ENCODE data around the gene SPIN3.
"Not testable (repeated sequence)": the region's sequence is repeated elsewhere in the genome, so short reads cannot be mapped to it uniquely, and the experiment has no call there.

Gene SPIN3

GRCh38 chrX:56947699-56948098 lies 47.6 kb downstream of the SPIN3 start:
- Histone ChIP-seq H3K4me2 (ENCODE audit: insufficient read depth, low read length, poor library complexity, severe bottlenecking) (no peak overlapping the region), H2BK15ac (ENCODE audit: low read length) (no peak overlapping the region), H3K9me3 (replicated peaks in 1 of 2; ENCODE audit: control insufficient read depth in 2 of 2, insufficient read depth in 1 of 2, low read depth in 1 of 2, low read length in 2 of 2) (no peaks in the 10 kb centered on the region), H3K36me3 (replicated peaks in 1 of 2; ENCODE audit: control insufficient read depth in 2 of 2, insufficient read depth in 2 of 2, low read length in 2 of 2) (no peaks in the 10 kb centered on the region), H3K27ac (replicated peaks; ENCODE audit: low read length) (no peak overlapping the region), H2BK12ac (ENCODE audit: low read length) (no peak overlapping the region), H2BK120ac (ENCODE audit: low read depth, low read length) (no peak overlapping the region), H3K9ac (ENCODE audit: low read depth, low read length, poor library complexity) (no peak overlapping the region), H3K23ac (ENCODE audit: low read depth, low read length, poor library complexity) (no peak overlapping the region), H4K8ac (ENCODE audit: low read depth, low read length) (no peak overlapping the region), H3K27me3 (ENCODE audit: control insufficient read depth in 3 of 3, insufficient read depth in 3 of 3, low read depth in 1 of 3, low read length in 3 of 3) (no peaks in the 10 kb centered on the region), H3K4me3 (ENCODE audit: low read length in 2 of 2) (no peak overlapping the region), H2AK5ac (ENCODE audit: low read depth, low read length) (no peak overlapping the region), H2BK5ac (ENCODE audit: low read length) (no peak overlapping the region), H3K14ac (ENCODE audit: low read length) (no peak overlapping the region), H3K4me1 (ENCODE audit: control insufficient read depth in 2 of 2, insufficient read depth in 1 of 2, low read depth in 1 of 2, low read length in 2 of 2) (no peaks in the 10 kb centered on the region), H3K18ac (ENCODE audit: low read length) (no peak overlapping the region), H2AFZ (ENCODE audit: low read length) (no peak overlapping the region), H3K79me1 (ENCODE audit: low read depth, low read length) (no peaks in the 10 kb centered on the region), H3K4ac (ENCODE audit: low read length) (no peak overlapping the region), H4K91ac (ENCODE audit: low read depth, low read length, poor library complexity) (no peak overlapping the region)
- no peak for DNase-seq (ENCODE audit: low spot score)
- WGBS, 2 donors (ENCODE audit: extremely low coverage in 2 of 2, insufficient read length in 2 of 2, insufficient replicate concordance in 1 of 2), result no CpG with 5 or more reads among the region's 3 CpGs

- H3K79me1 ChIP-seq (ENCODE audit: low read depth, low read length), result not testable (repeated sequence)
These were observed 49.1 kb downstream of the SPIN3 start for GRCh38 chrX:56946201-56946600.

GRCh38 chrX:56945226-56945625 lies 50.1 kb downstream of the SPIN3 start:
- not testable (repeated sequence) for H3K18ac ChIP-seq (ENCODE audit: low read length); H3K36me3 ChIP-seq (replicated peaks in 1 of 2; ENCODE audit: control insufficient read depth in 2 of 2, insufficient read depth in 2 of 2, low read length in 2 of 2); H3K27me3 ChIP-seq (ENCODE audit: control insufficient read depth in 3 of 3, insufficient read depth in 3 of 3, low read depth in 1 of 3, low read length in 3 of 3); H3K4me3 ChIP-seq (ENCODE audit: low read length in 2 of 2); H4K8ac ChIP-seq (ENCODE audit: low read depth, low read length); H3K4me1 ChIP-seq (ENCODE audit: control insufficient read depth in 2 of 2, insufficient read depth in 1 of 2, low read depth in 1 of 2, low read length in 2 of 2); H2BK120ac ChIP-seq (ENCODE audit: low read depth, low read length); DNase-seq (ENCODE audit: low spot score); H2AK5ac ChIP-seq (ENCODE audit: low read depth, low read length); H3K4me2 ChIP-seq (ENCODE audit: insufficient read depth, low read length, poor library complexity, severe bottlenecking); H2BK12ac ChIP-seq (ENCODE audit: low read length); H2BK5ac ChIP-seq (ENCODE audit: low read length); H3K79me1 ChIP-seq (ENCODE audit: low read depth, low read length); H3K14ac ChIP-seq (ENCODE audit: low read length); H3K9ac ChIP-seq (ENCODE audit: low read depth, low read length, poor library complexity); H2BK15ac ChIP-seq (ENCODE audit: low read length); H3K27ac ChIP-seq (replicated peaks; ENCODE audit: low read length); H4K91ac ChIP-seq (ENCODE audit: low read depth, low read length, poor library complexity); H3K4ac ChIP-seq (ENCODE audit: low read length); H2AFZ ChIP-seq (ENCODE audit: low read length); H3K9me3 ChIP-seq (replicated peaks in 1 of 2; ENCODE audit: control insufficient read depth in 2 of 2, insufficient read depth in 1 of 2, low read depth in 1 of 2, low read length in 2 of 2); H3K23ac ChIP-seq (ENCODE audit: low read depth, low read length, poor library complexity)
- no CpG with 5 or more reads among the region's 4 CpGs for WGBS, 2 donors (ENCODE audit: extremely low coverage in 2 of 2, insufficient read length in 2 of 2, insufficient replicate concordance in 1 of 2)

More at GRCh38 chrX:56946201-56946600, 49.1 kb downstream of the SPIN3 start:
- not testable (repeated sequence) for H2BK5ac ChIP-seq (ENCODE audit: low read length); H2BK12ac ChIP-seq (ENCODE audit: low read length); H4K91ac ChIP-seq (ENCODE audit: low read depth, low read length, poor library complexity); H3K4me3 ChIP-seq (ENCODE audit: low read length in 2 of 2); H3K23ac ChIP-seq (ENCODE audit: low read depth, low read length, poor library complexity); H3K4me2 ChIP-seq (ENCODE audit: insufficient read depth, low read length, poor library complexity, severe bottlenecking); H2AFZ ChIP-seq (ENCODE audit: low read length); H2AK5ac ChIP-seq (ENCODE audit: low read depth, low read length); H3K4me1 ChIP-seq (ENCODE audit: control insufficient read depth in 2 of 2, insufficient read depth in 1 of 2, low read depth in 1 of 2, low read length in 2 of 2); H2BK120ac ChIP-seq (ENCODE audit: low read depth, low read length); H3K9ac ChIP-seq (ENCODE audit: low read depth, low read length, poor library complexity); H3K4ac ChIP-seq (ENCODE audit: low read length); H3K36me3 ChIP-seq (replicated peaks in 1 of 2; ENCODE audit: control insufficient read depth in 2 of 2, insufficient read depth in 2 of 2, low read length in 2 of 2); H2BK15ac ChIP-seq (ENCODE audit: low read length); H4K8ac ChIP-seq (ENCODE audit: low read depth, low read length); H3K27ac ChIP-seq (replicated peaks; ENCODE audit: low read length); H3K18ac ChIP-seq (ENCODE audit: low read length); H3K27me3 ChIP-seq (ENCODE audit: control insufficient read depth in 3 of 3, insufficient read depth in 3 of 3, low read depth in 1 of 3, low read length in 3 of 3); DNase-seq (ENCODE audit: low spot score); H3K14ac ChIP-seq (ENCODE audit: low read length); H3K9me3 ChIP-seq (replicated peaks in 1 of 2; ENCODE audit: control insufficient read depth in 2 of 2, insufficient read depth in 1 of 2, low read depth in 1 of 2, low read length in 2 of 2)
- WGBS, 2 donors (ENCODE audit: extremely low coverage in 2 of 2, insufficient read length in 2 of 2, insufficient replicate concordance in 1 of 2), result no CpG with 5 or more reads among the region's 2 CpGs

- Histone ChIP-seq H2BK5ac (ENCODE audit: low read length) (no peak overlapping the region), H2BK12ac (ENCODE audit: low read length) (no peak overlapping the region), H3K4me3 (ENCODE audit: low read length in 2 of 2) (no peak overlapping the region), H3K14ac (ENCODE audit: low read length) (no peak overlapping the region), H3K27me3 (ENCODE audit: control insufficient read depth in 3 of 3, insufficient read depth in 3 of 3, low read depth in 1 of 3, low read length in 3 of 3) (no peaks in the 10 kb centered on the region), H3K4ac (ENCODE audit: low read length) (no peak overlapping the region), H3K79me1 (ENCODE audit: low read depth, low read length) (no peaks in the 10 kb centered on the region), H3K36me3 (replicated peaks in 1 of 2; ENCODE audit: control insufficient read depth in 2 of 2, insufficient read depth in 2 of 2, low read length in 2 of 2) (no peaks in the 10 kb centered on the region), H3K27ac (replicated peaks; ENCODE audit: low read length) (no peak overlapping the region), H3K23ac (ENCODE audit: low read depth, low read length, poor library complexity) (no peak overlapping the region), H4K91ac (ENCODE audit: low read depth, low read length, poor library complexity) (no peak overlapping the region), H4K8ac (ENCODE audit: low read depth, low read length) (no peak overlapping the region), H2BK120ac (ENCODE audit: low read depth, low read length) (no peak overlapping the region), H2AK5ac (ENCODE audit: low read depth, low read length) (no peak overlapping the region), H3K9me3 (replicated peaks in 1 of 2; ENCODE audit: control insufficient read depth in 2 of 2, insufficient read depth in 1 of 2, low read depth in 1 of 2, low read length in 2 of 2) (no peaks in the 10 kb centered on the region), H3K9ac (ENCODE audit: low read depth, low read length, poor library complexity) (no peak overlapping the region), H3K18ac (ENCODE audit: low read length) (no peak overlapping the region), H2AFZ (ENCODE audit: low read length) (no peak overlapping the region), H3K4me1 (ENCODE audit: control insufficient read depth in 2 of 2, insufficient read depth in 1 of 2, low read depth in 1 of 2, low read length in 2 of 2) (no peaks in the 10 kb centered on the region), H3K4me2 (ENCODE audit: insufficient read depth, low read length, poor library complexity, severe bottlenecking) (no peak overlapping the region), H2BK15ac (ENCODE audit: low read length) (no peak overlapping the region)
- no peak for DNase-seq (ENCODE audit: low spot score)
- no CpG with 5 or more reads among the region's 3 CpGs for WGBS, 2 donors (ENCODE audit: extremely low coverage in 2 of 2, insufficient read length in 2 of 2, insufficient replicate concordance in 1 of 2)
These were observed 52.1 kb downstream of the SPIN3 start for GRCh38 chrX:56943264-56943663.
